Astrocyte of the spinal cord (primary cell): ENCODE measurements around the gene DDX25.
"Not testable (repeated sequence)": the region's sequence is repeated elsewhere in the genome, so short reads cannot be mapped to it uniquely, and the experiment has no call there.

Experiments
- DNase-seq: peaks from one replicate; pipeline ENCODE4 v3.0.0; 2011; ENCODE audit warnings: low read depth, low spot score
- H3K4me3 ChIP-seq: 2 replicates; pipeline ENCODE4 v1.5.1; 2011; ENCODE audit warnings: low read depth, mild to moderate bottlenecking, low read length, moderate library complexity
- CTCF ChIP-seq: IDR thresholded peaks from 2 replicates; pipeline ENCODE4 v1.5.1; 2012; ENCODE audit warnings: low read depth, mild to moderate bottlenecking, low read length, inconsistent platforms
- in situ Hi-C: cut with HindIII; loops from 2 replicates; pipeline ENCODE4 v1.10.0; 2017; ENCODE audit warnings: low sequenced_read_pairs

DDX25 gene

GRCh38 chr11:125903711-125904659 is at the start of gene DDX25:
Gene DDX25 (plus strand): TSS chr11:125904508. CDS start chr11:125904518, 10 bp downstream.
- no peak for TF ChIP-seq CTCF
- H3K4me3 ChIP-seq, result no peak within 1 kb of the TSS
- DNase-seq, result no peak
- in situ Hi-C loops, result no loop called here

GRCh38 chr11:125857670-125858069 is 46.6 kb upstream of the DDX25 start:
- H3K4me3 ChIP-seq, DNase-seq, in situ Hi-C loops: not testable (repeated sequence)

- in situ Hi-C loops, H3K4me3 ChIP-seq, DNase-seq: not testable (repeated sequence)
Measured at GRCh38 chr11:125862786-125863185, 41.5 kb upstream of the DDX25 start.

- in situ Hi-C loops, DNase-seq, H3K4me3 ChIP-seq: not testable (repeated sequence)
Measured at GRCh38 chr11:125865354-125865753, 39.0 kb upstream of the DDX25 start.

GRCh38 chr11:125869521-125869920 is 34.8 kb upstream of the DDX25 start:
- no peak for DNase-seq
- TF ChIP-seq CTCF, result no peak
- no peak overlapping the region for H3K4me3 ChIP-seq
- in situ Hi-C loops, result no loop called here

GRCh38 chr11:125871391-125872137 is 32.7 kb upstream of the DDX25 start:
- in situ Hi-C loops, result no loop called here
- H3K4me3 ChIP-seq, result no peak overlapping the region
- peak; percentile 18 for DNase-seq
- TF ChIP-seq CTCF, result peak; percentile 73

GRCh38 chr11:125872138-125872491 is 32.2 kb upstream of the DDX25 start:
- H3K4me3 ChIP-seq, result no peak overlapping the region
- no peak for DNase-seq
- in situ Hi-C loops, result no loop called here
- no peak for TF ChIP-seq CTCF
